CD4-positive, alpha-beta T cell (primary cell): ENCODE measurements around the gene GPR83. TPM values are rescaled to one million over a fixed set of nuclear protein-coding genes. Genes with fewer than 3 reads are reported as not detected.

Source experiments
- ATAC-seq: fragments of 200-7000 bp; cut with Tn5 transposase; one replicate; pipeline ENCODE4 v1.10.0; 2022; ENCODE audit warnings: mild to moderate bottlenecking; ENCODE audit not compliant: poor library complexity
- CTCF ChIA-PET: fragments of 350-600 bp; sonication (Branson Sonifier 250); formaldehyde crosslinking; loops from one replicate; lab custom pipeline; 2021; ENCODE audit warnings: antibody characterized with exemption, inconsistent platforms; lab: Charles Lee
- POLR2A ChIA-PET: fragments of 350-600 bp; sonication (Branson Sonifier 250); formaldehyde crosslinking; loops from one replicate; lab custom pipeline; 2021; ENCODE audit warnings: antibody characterized with exemption, inconsistent platforms; lab: Charles Lee
- DNase-seq, 14 experiments: peaks; one replicate each; pipeline ENCODE4 v3.0.0-alpha.2; 2013 to 2020; ENCODE audit warnings: mixed read lengths in 2 of 14
- H3K27ac ChIP-seq, 2 donors: one replicate each; pipeline versions ENCODE4 v1.5.1 to v1.7.0; 2013; ENCODE audit warnings: low read length in 2 of 2, low read depth in 1 of 2, mild to moderate bottlenecking in 1 of 2
- H3K27me3 ChIP-seq, 2 experiments: 1 replicate in 1 of 2; 2 replicates in 1 of 2; pipeline versions ENCODE4 v1.6.1 to v1.7.0; 2013; ENCODE audit warnings: low read length in 2 of 2, control low read depth in 1 of 2, mild to moderate bottlenecking in 1 of 2, moderate library complexity in 1 of 2; ENCODE audit not compliant: insufficient read depth in 2 of 2, control insufficient read depth in 1 of 2
- H3K36me3 ChIP-seq: one replicate; pipeline ENCODE4 v1.6.1; 2013; ENCODE audit warnings: low read length, control low read depth; ENCODE audit not compliant: insufficient read depth
- H3K4me1 ChIP-seq: one replicate; pipeline ENCODE4 v1.6.1; 2013; ENCODE audit warnings: low read length, control low read depth; ENCODE audit not compliant: insufficient read depth
- H3K4me3 ChIP-seq: one replicate; pipeline ENCODE4 v1.5.1; 2013; ENCODE audit warnings: mild to moderate bottlenecking, low read length, moderate library complexity
- H3K9me3 ChIP-seq, 2 experiments: 1 replicate in 1 of 2; 2 replicates in 1 of 2; pipeline versions ENCODE4 v1.6.1 to v1.7.0; 2013; ENCODE audit warnings: low read length in 2 of 2, mild to moderate bottlenecking in 2 of 2, control low read depth in 1 of 2, moderate library complexity in 1 of 2; ENCODE audit not compliant: control insufficient read depth in 1 of 2, insufficient read depth in 1 of 2
- H3K27ac Mint-ChIP-seq: one replicate; pipeline ENCODE4 v1.8.0; 2020; ENCODE audit warnings: mixed read lengths
- H3K27me3 Mint-ChIP-seq: one replicate; pipeline ENCODE4 v1.8.0; 2021; ENCODE audit warnings: mixed read lengths
- H3K36me3 Mint-ChIP-seq: one replicate; pipeline ENCODE4 v1.8.0; 2021; ENCODE audit warnings: low read depth, mixed read lengths
- H3K4me1 Mint-ChIP-seq: one replicate; pipeline ENCODE4 v1.8.0; 2021; ENCODE audit warnings: low read depth, mixed read lengths
- H3K4me3 Mint-ChIP-seq: one replicate; pipeline ENCODE4 v1.8.0; 2020; ENCODE audit warnings: mild to moderate bottlenecking, mixed read lengths
- H3K9me3 Mint-ChIP-seq: one replicate; pipeline ENCODE4 v1.8.0; 2020; ENCODE audit warnings: mixed read lengths
- CTCF ChIP-seq: fragments of 200-600 bp; IDR thresholded peaks from one replicate; pipeline ENCODE4 v1.8.0; 2022; ENCODE audit warnings: antibody characterized with exemption, mild to moderate bottlenecking
- intact Hi-C, 2 experiments: fragments of 100-400 bp; cut with DNase I in 1 of 2; cut with micrococcal nuclease in 1 of 2; formaldehyde crosslinking; loops; one replicate each; pipeline versions ENCODE4 v1.15.1 to v1.9.0; 2023 to 2025; cut with DNase I, micrococcal nuclease
- total RNA-seq, 174 experiments: library from RNA in 2 of 174; stranded (reverse) in 2 of 174; gene quantifications; one replicate each; pipeline ENCODE4 v1.2.3 and lab custom pipeline; 2021 to 2026

The GPR83 gene
- total RNA-seq, 2 experiments from 2014 or later: 0.11 TPM; not detected in 1

DNA sequence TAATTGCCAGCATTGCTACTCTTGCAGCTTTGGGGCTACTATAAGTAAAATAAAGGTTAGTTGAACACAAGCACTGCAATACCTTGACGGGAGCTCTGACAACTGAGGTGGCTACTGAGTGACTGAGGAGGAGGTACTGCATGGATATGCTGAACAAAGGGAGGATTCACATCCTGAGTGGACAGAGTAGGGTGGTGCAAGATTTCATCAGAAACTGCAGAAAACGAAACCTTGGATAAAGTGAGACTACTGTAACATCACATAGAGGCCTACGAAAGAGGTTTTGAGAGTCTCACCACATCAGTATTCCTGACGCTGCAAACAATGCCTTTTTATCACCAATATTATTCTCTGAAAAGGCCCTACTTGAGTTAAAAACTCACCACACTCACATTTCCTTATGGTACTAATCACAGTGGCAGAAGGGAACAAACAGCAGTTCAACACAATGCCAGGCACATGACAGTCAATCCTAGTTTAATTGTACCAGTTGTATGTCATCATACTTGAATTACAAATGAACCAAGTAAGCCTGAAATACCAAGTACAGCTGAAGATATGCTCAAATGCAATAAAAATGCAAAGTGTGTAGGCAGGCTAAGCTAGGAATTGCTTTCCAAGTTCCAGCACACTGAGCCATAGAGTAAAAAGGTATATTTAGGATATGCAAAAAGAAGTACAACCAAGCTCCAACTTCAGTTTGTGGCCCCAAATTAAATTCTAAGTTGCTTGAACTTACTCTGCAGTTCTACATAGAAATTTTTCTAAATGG, 4.0 kb upstream of the GPR83 start:
- H3K4me1 Mint-ChIP-seq: peaks cover 7% of the 10 kb centered on the region
- intact Hi-C loops: no loop called here
- ChIA-PET POLR2A (no interaction called here), CTCF (no interaction called here)
- no peaks in the 10 kb centered on the region for H3K36me3 ChIP-seq
- DNase-seq: no peak
- no peak for TF ChIP-seq CTCF
- no peak overlapping the region for H3K4me3 ChIP-seq
- H3K9me3 Mint-ChIP-seq: peaks cover 26% of the 10 kb centered on the region
- H3K4me3 Mint-ChIP-seq: no peak overlapping the region
- peaks cover 30% of the 10 kb centered on the region for H3K36me3 Mint-ChIP-seq
- peaks cover 23% of the 10 kb centered on the region for H3K27me3 Mint-ChIP-seq
- no peak for ATAC-seq
- peaks cover 17 to 21% of the 10 kb centered on the region in 2 experiments for H3K27me3 ChIP-seq
- H3K4me1 ChIP-seq: no peaks in the 10 kb centered on the region
- no peak overlapping the region for H3K27ac ChIP-seq
- peaks cover 17 to 25% of the 10 kb centered on the region in 2 experiments for H3K9me3 ChIP-seq
- no peak overlapping the region for H3K27ac Mint-ChIP-seq

- intact Hi-C loops: no loop called here
- Histone ChIP-seq H3K27me3 (peaks cover 33 to 45% of the 10 kb centered on the region in 2 experiments), H3K27ac (no peak overlapping the region), H3K4me1 (no peaks in the 10 kb centered on the region), H3K9me3 (peaks cover 15 to 25% of the 10 kb centered on the region in 2 experiments), H3K4me3 (no peak overlapping the region), H3K36me3 (no peaks in the 10 kb centered on the region)
- TF ChIP-seq CTCF: no peak
- H3K4me1 Mint-ChIP-seq: peaks cover 7% of the 10 kb centered on the region
- peaks cover 16% of the 10 kb centered on the region for H3K9me3 Mint-ChIP-seq
- ChIA-PET CTCF (no interaction called here), POLR2A (no interaction called here)
- H3K4me3 Mint-ChIP-seq: no peak overlapping the region
- no peak overlapping the region for H3K27ac Mint-ChIP-seq
- peaks cover 50% of the 10 kb centered on the region for H3K27me3 Mint-ChIP-seq
- peaks cover 9% of the 10 kb centered on the region for H3K36me3 Mint-ChIP-seq
- DNase-seq (no peak), ATAC-seq (no peak)
These were observed 1.1 kb upstream of the GPR83 start for GRCh38 chr11:94402355-94402754.

- no peak overlapping the region for H3K27ac Mint-ChIP-seq
- TF ChIP-seq CTCF: no peak
- DNase-seq (no peak), ATAC-seq (no peak)
- intact Hi-C loops: no loop called here
- H3K27me3 Mint-ChIP-seq: peaks cover 56% of the 10 kb centered on the region
- CTCF ChIA-PET: no interaction called here
- Histone ChIP-seq H3K36me3 (no peaks in the 10 kb centered on the region), H3K4me3 (no peak overlapping the region), H3K27ac (no peak overlapping the region), H3K27me3 (peaks cover 33 to 45% of the 10 kb centered on the region in 2 experiments), H3K9me3 (peaks cover 13 to 25% of the 10 kb centered on the region in 2 experiments), H3K4me1 (no peaks in the 10 kb centered on the region)
- POLR2A ChIA-PET: no interaction called here
- peaks cover 14% of the 10 kb centered on the region for H3K9me3 Mint-ChIP-seq
- H3K4me1 Mint-ChIP-seq: peaks cover 7% of the 10 kb centered on the region
- H3K36me3 Mint-ChIP-seq: peaks cover 6% of the 10 kb centered on the region
- no peak overlapping the region for H3K4me3 Mint-ChIP-seq
These were observed 600 bp upstream of the GPR83 start for GRCh38 chr11:94401773-94402265.
